HEK293 (cell line): ENCODE measurements around the gene PARP1.
A peak's percentile ranks its signal among the peaks of the same experiment; 100 is the strongest.

ENCODE experiments used
- CTCF ChIA-PET: fragments of 350-600 bp; formaldehyde crosslinking; extraction: SDS; loops from one replicate; lab custom pipeline; 2021; ENCODE audit warnings: antibody characterized with exemption; lab: Yijun Ruan, JAX
- POLR2A ChIA-PET: fragments of 300-600 bp; formaldehyde crosslinking; extraction: SDS; loops from one replicate; lab custom pipeline; 2020; ENCODE audit warnings: antibody characterized with exemption, inconsistent platforms; lab: Yijun Ruan, JAX
- H3K27ac ChIP-seq: fragments of 200-500 bp; sonication (Bioruptor generic); 2 replicates; pipeline ENCODE4 v1.5.1; 2014; ENCODE audit warnings: low read depth, low read length, control low read depth, inconsistent platforms; ENCODE audit errors: extremely low read depth
- H3K36me3 ChIP-seq, 2 experiments: fragments of 200-500 bp in 1 of 2; sonication (Bioruptor generic) in 1 of 2; 1 replicate in 1 of 2; 2 replicates in 1 of 2; pipeline ENCODE4 v1.5.1; 2014 to 2017; ENCODE audit warnings: inconsistent platforms in 2 of 2, low read length in 2 of 2; ENCODE audit not compliant: control insufficient read depth in 2 of 2, insufficient read depth in 1 of 2
- H3K4me1 ChIP-seq: fragments of 200-500 bp; sonication (Bioruptor generic); 2 replicates; pipeline ENCODE4 v1.5.1; 2014; ENCODE audit warnings: mild to moderate bottlenecking, low read length, inconsistent platforms; ENCODE audit not compliant: control insufficient read depth, insufficient read depth
- H3K4me3 ChIP-seq: 2 replicates; pipeline ENCODE4 v1.5.1; 2011; ENCODE audit warnings: low read depth, mild to moderate bottlenecking, control low read depth, low read length, moderate library complexity
- H3K9me3 ChIP-seq: fragments of 200-500 bp; sonication (Bioruptor generic); 2 replicates; pipeline ENCODE4 v1.5.1; 2014; ENCODE audit warnings: low read depth, low read length, inconsistent platforms; ENCODE audit not compliant: control insufficient read depth, insufficient read depth
- BCL6B ChIP-seq: fragments of 450-650 bp; formaldehyde crosslinking; IDR thresholded peaks from 2 replicates; pipeline ENCODE4 v1.5.1; 2017; ENCODE audit warnings: missing biosample characterization, missing genetic modification characterization
- KLF8 ChIP-seq: fragments of 450-650 bp; formaldehyde crosslinking; IDR thresholded peaks from 2 replicates; pipeline ENCODE4 v1.5.1; 2016; ENCODE audit warnings: missing biosample characterization, missing genetic modification characterization
- OSR2 ChIP-seq: fragments of 450-650 bp; formaldehyde crosslinking; IDR thresholded peaks from 2 replicates; pipeline ENCODE4 v1.5.1; 2016; ENCODE audit warnings: missing biosample characterization, missing genetic modification characterization
- PRDM10 ChIP-seq: fragments of 450-650 bp; formaldehyde crosslinking; IDR thresholded peaks from 2 replicates; pipeline ENCODE4 v1.5.1; 2016; ENCODE audit warnings: missing biosample characterization, missing genetic modification characterization
- YY2 ChIP-seq: fragments of 450-650 bp; formaldehyde crosslinking; IDR thresholded peaks from 2 replicates; pipeline ENCODE4 v1.5.1; 2016; ENCODE audit warnings: missing biosample characterization, missing genetic modification characterization
- ZBTB21 ChIP-seq: fragments of 450-650 bp; formaldehyde crosslinking; IDR thresholded peaks from 2 replicates; pipeline ENCODE4 v1.5.1; 2017; ENCODE audit warnings: missing biosample characterization, missing genetic modification characterization
- ZBTB49 ChIP-seq: fragments of 450-650 bp; formaldehyde crosslinking; IDR thresholded peaks from 2 replicates; pipeline ENCODE4 v1.5.1; 2016; ENCODE audit warnings: missing biosample characterization, missing genetic modification characterization, low read depth
- ZNF132 ChIP-seq: fragments of 450-650 bp; formaldehyde crosslinking; IDR thresholded peaks from 2 replicates; pipeline ENCODE4 v1.5.1; 2017; ENCODE audit warnings: missing biosample characterization, missing genetic modification characterization, borderline replicate concordance
- ZNF146 ChIP-seq: fragments of 450-650 bp; formaldehyde crosslinking; IDR thresholded peaks from 2 replicates; pipeline ENCODE4 v1.5.1; 2016; ENCODE audit warnings: missing biosample characterization, missing genetic modification characterization
- ZNF155 ChIP-seq: fragments of 450-650 bp; formaldehyde crosslinking; IDR thresholded peaks from 2 replicates; pipeline ENCODE4 v1.5.1; 2016; ENCODE audit warnings: missing biosample characterization, missing genetic modification characterization
- ZNF248 ChIP-seq: fragments of 450-650 bp; formaldehyde crosslinking; IDR thresholded peaks from 2 replicates; pipeline ENCODE4 v1.5.1; 2017; ENCODE audit warnings: missing biosample characterization, missing genetic modification characterization
- ZNF449 ChIP-seq: fragments of 450-650 bp; formaldehyde crosslinking; IDR thresholded peaks from 2 replicates; pipeline ENCODE4 v1.5.1; 2017; ENCODE audit warnings: missing biosample characterization, mild to moderate bottlenecking, missing genetic modification characterization, moderate library complexity
- ZNF600 ChIP-seq: fragments of 450-650 bp; formaldehyde crosslinking; IDR thresholded peaks from 2 replicates; pipeline ENCODE4 v1.5.1; 2016; ENCODE audit warnings: missing biosample characterization, missing genetic modification characterization
- ZNF621 ChIP-seq: fragments of 450-650 bp; formaldehyde crosslinking; IDR thresholded peaks from 2 replicates; pipeline ENCODE4 v1.5.1; 2017; ENCODE audit warnings: missing biosample characterization, missing genetic modification characterization
- ZNF704 ChIP-seq: fragments of 450-650 bp; formaldehyde crosslinking; IDR thresholded peaks from 2 replicates; pipeline ENCODE4 v1.5.1; 2016; ENCODE audit warnings: missing biosample characterization, missing genetic modification characterization
- ZNF768 ChIP-seq: fragments of 450-650 bp; formaldehyde crosslinking; IDR thresholded peaks from 2 replicates; pipeline ENCODE4 v1.5.1; 2018; ENCODE audit warnings: missing biosample characterization, mild to moderate bottlenecking, missing genetic modification characterization

The PARP1 gene

GRCh38 chr1:226329237-226329636 is 78.7 kb downstream of the PARP1 start:
- TF ChIP-seq ZNF146 (tag by site-specific recombination) (peak; percentile 90), ZNF621 (tag by site-specific recombination) (no peak)
- ChIA-PET POLR2A (no interaction called here), CTCF (interaction anchor here (0.7 kb wide), 1 partner anchor 9 kb away, joined by 3 read pairs; no protein-coding TSS in a partner anchor)
- Histone ChIP-seq H3K4me1 (peaks cover 3% of the 10 kb centered on the region; the same call in 1 of the 2 replicates), H3K9me3 (no peaks in the 10 kb centered on the region), H3K36me3 (no peaks in the 10 kb centered on the region), H3K4me3 (no peak overlapping the region), H3K27ac (no peak overlapping the region)

GRCh38 chr1:226327761-226328162 is 80.1 kb downstream of the PARP1 start:
- no peaks in the 10 kb centered on the region for H3K36me3 ChIP-seq
- peaks cover under 1% of the 10 kb centered on the region; the same call in 1 of the 2 replicates for H3K4me1 ChIP-seq
- ChIA-PET CTCF (interaction anchor here (0.7 to 1.5 kb wide), 3 partner anchors 14 to 202 kb away, joined by 3 to 4 read pairs (median 3); no protein-coding TSS in a partner anchor), POLR2A (no interaction called here)
- no peaks in the 10 kb centered on the region for H3K9me3 ChIP-seq
- no peak overlapping the region for H3K4me3 ChIP-seq
- H3K27ac ChIP-seq, result no peak overlapping the region
- TF ChIP-seq YY2 (tag by site-specific recombination), result no peak
- TF ChIP-seq PRDM10 (tag by site-specific recombination), result 0 out of 2 replicates have a peak, but pooled peaks have one; percentile 10
- TF ChIP-seq OSR2 (tag by site-specific recombination), result 0 out of 2 replicates have a peak, but pooled peaks have one; percentile 41

- H3K36me3 ChIP-seq, result no peaks in the 10 kb centered on the region
- H3K4me3 ChIP-seq, result no peak overlapping the region
- ChIA-PET CTCF (interaction anchor here (0.5 to 3.2 kb wide), 4 partner anchors 9 to 337 kb away, joined by 3 to 19 read pairs (median 6); no protein-coding TSS in a partner anchor), POLR2A (interaction anchor here (1.9 kb wide), 1 partner anchor 17 kb away, joined by 9 read pairs; the partner anchor contains the start of gene LIN9)
- TF ChIP-seq ZBTB49 (tag by site-specific recombination) (no peak), YY2 (tag by site-specific recombination) (no peak), ZNF449 (no peak), ZNF248 (0 out of 2 replicates have a peak, but pooled peaks have one; percentile 35), ZNF600 (tag by site-specific recombination) (no peak), ZNF132 (tag by site-specific recombination) (no peak), ZNF768 (tag by site-specific recombination) (no peak), ZNF155 (tag by site-specific recombination) (no peak), KLF8 (tag by site-specific recombination) (no peak), BCL6B (tag by site-specific recombination) (0 out of 2 replicates have a peak, but pooled peaks have one; percentile 10), ZNF704 (tag by site-specific recombination) (no peak), ZBTB21 (no peak)
- H3K9me3 ChIP-seq, result no peaks in the 10 kb centered on the region
- H3K27ac ChIP-seq, result no peak overlapping the region
- H3K4me1 ChIP-seq, result no peaks in the 10 kb centered on the region
Observed at GRCh38 chr1:226325178-226325577, 82.7 kb downstream of the PARP1 start.
